HG03108 (cell line): ENCODE measurements around the gene ATP1B1.
A peak's percentile ranks its signal among the peaks of the same experiment; 100 is the strongest.
"Not testable (repeated sequence)": the region's sequence is repeated elsewhere in the genome, so short reads cannot be mapped to it uniquely, and the experiment has no call there.

Source experiments
- ATAC-seq: cut with Tn5 transposase; IDR thresholded peaks from one replicate; pipeline ENCODE4 v1.9.1; 2021; ENCODE audit warnings: moderate library complexity; ENCODE audit not compliant: unreplicated experiment

The ATP1B1 gene

DNA sequence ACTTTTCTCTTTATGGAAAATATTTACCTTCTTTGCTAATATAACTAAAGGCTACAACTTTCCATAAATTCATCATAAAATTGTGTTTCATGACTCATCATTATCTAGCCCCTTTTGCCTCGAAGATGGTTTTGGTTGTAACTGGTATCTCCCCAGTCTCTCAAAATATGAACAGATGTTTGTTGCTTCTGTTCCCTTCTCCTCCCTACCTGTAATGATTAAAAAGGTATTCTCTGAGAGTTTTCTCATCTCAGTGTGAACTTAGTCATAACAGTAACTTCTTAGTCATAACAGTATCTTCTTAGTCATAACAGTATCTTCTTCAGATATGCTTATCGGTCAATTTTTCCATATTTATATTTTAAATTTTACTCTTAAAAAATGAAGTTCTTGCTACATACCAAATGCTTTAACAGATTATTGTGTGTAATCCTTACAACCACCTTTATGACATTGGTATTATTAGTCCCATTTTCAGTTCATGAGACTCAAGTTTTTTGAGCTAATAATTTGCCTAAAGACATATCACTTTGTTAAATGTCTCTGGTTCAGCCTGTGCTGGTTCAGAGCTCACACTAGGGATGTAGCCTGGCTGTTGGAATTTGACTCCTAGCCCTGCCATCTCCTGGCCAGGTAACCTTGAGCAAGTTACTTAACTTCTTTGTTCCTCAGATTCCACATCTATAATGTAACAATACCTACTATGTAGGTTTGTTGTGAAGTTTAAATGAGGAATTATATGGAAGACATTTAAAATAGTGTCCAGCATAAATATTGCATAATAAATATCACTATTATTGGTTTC is 32.6 kb downstream of the ATP1B1 start:
- ATAC-seq: peak; percentile 94

GRCh38 chr1:169141356-169141755 is 34.9 kb downstream of the ATP1B1 start:
- ATAC-seq: no peak

- no peak for ATAC-seq
Measured at GRCh38 chr1:169142129-169142528, 35.6 kb downstream of the ATP1B1 start.

- ATAC-seq: no peak
Measured at GRCh38 chr1:169143346-169143745, 36.9 kb downstream of the ATP1B1 start.

GRCh38 chr1:169143984-169144383 is 37.5 kb downstream of the ATP1B1 start:
- ATAC-seq: no peak

DNA sequence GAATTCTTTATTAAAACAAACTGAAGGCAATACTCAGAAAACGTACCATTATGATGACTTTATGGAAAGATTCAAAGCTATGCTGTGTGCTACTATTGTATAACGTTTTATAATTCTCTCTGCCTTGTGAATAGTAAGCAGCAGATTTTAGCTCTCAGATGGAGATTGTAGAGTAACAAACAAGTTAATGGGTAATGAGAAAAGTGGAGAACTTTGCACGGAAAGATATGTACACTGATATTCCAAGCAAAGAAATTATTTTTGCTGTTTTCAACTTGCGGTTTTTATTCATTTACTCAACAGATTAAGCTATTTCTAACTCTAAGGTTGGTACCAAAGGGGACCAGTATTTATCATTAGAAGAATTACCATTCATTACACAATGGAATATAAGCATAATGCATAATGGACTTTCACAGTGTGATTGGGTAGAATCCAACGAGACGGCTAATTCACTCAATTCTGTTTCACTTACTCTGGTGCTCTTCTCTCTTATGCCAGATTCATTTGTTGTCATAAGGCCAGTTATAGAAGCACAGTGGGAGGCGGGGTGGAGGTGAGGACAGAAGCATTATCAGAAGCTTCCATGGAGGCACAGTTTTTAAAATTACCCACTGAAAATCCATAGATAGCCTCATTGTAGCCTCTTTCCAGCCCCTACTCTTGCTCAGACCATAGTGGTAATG is 38.6 kb downstream of the ATP1B1 start:
- no peak for ATAC-seq

GRCh38 chr1:169146576-169147214 is 40.2 kb downstream of the ATP1B1 start:
- no peak for ATAC-seq

GRCh38 chr1:169148472-169149252 is 42.2 kb downstream of the ATP1B1 start:
- ATAC-seq: peak; percentile 77

DNA sequence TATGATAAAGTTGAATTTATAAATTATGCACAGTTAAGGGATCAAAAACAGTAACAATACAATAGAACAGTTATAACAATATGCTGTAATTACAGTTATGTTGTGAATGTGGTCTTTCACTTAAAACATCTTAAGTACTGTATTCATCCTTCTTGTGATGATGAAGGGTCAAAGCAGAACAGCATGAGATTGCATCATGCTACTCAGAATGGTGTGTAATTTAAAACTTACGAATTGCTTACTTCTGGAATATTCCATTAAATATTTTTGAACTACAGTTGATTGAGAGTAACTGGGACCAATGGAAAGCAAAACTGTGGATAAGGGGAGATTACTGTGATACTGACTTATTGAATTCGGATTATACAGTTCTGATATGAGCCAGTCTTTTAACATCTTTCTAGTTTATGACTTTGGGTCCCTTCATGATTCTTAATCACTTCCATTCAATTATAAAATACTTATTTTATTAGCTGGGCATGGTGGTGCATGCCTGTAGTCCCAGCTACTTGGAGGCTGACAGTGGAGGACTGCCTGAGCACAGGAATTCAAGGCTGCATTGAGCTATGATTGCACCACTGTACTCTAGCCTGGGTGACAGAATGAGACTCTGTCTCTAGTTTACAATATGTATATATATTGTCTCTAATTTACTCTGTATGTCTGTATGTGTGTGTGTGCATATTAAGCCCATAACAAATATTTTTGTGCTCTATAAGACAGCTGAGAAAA is 43.2 kb downstream of the ATP1B1 start:
- ATAC-seq: no peak

DNA sequence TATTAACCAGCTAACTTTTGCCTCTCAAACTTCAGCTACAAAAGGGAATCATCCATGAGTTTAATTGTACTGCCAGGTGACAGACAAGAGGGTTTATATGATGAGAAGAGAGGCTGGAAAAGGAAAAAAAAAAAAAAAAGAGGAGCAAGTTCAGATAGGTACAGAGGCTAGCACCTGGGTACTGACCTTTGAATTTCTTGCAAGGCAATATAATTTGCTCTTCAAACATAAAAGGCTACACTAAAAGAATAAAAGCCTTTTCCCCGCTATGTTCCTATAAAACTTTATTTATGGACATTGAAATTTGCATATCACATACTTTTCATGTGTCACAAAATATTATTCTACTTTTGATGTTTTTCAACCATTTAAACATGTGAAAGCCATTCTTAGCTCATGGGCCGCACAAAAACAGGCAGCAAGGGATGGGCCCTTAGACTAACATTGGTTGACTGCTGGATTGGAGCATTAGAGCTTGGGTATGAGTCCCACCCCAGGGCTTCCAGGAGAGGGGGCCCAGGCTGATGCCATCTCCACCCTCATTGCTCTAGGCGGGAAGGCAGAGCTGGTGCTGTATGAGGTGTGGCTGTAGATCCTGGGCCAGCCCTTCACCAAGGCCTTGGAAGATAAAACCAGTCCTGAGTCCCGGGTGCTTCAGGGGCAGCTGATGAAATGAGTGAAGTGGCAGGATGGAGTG is 44.3 kb downstream of the ATP1B1 start:
- no peak for ATAC-seq

GRCh38 chr1:169151338-169151837 is 44.9 kb downstream of the ATP1B1 start:
- ATAC-seq: no peak

DNA sequence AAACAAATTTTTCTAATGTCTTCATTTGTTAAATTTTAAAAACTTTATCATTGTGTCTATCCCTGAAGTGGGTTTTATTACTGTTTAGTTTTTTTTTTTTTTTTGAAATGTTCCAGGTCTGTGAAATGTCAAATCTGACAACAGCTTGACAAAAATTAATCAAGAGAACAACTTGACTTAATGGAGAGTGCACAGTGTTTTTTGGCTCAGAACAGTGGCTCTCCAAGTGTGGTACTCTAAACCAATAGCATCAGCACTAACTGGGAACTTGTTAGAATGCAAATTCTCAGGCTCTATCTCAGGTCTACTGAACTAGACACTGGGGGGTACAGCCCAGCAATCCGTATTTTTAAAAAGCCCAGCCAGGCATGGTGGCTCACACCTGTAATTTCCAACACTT is 49.2 kb downstream of the ATP1B1 start:
- no peak for ATAC-seq

DNA sequence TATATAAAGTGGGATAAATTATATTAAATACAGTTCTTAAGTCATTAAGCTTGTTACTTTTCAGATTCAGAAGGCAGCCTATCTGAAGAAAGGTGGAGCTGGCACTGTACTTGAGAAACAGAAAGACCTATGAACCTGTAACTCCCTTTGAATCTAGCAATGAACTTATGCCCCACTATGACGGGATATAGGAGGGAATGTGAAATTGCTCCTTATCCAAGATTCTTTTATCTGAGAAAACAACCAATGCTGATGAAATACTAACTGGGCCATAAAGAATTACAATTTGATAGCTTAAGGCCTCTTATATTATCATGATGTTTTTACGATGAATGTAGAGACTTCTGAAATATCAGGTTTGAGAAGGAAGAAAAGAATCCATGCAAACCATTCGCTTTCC is 50.1 kb downstream of the ATP1B1 start:
- ATAC-seq: no peak

- ATAC-seq: no peak
Measured at GRCh38 chr1:169160845-169161495, 54.5 kb downstream of the ATP1B1 start.

GRCh38 chr1:169161496-169162194 is 55.2 kb downstream of the ATP1B1 start:
- ATAC-seq: peak; percentile 85

DNA sequence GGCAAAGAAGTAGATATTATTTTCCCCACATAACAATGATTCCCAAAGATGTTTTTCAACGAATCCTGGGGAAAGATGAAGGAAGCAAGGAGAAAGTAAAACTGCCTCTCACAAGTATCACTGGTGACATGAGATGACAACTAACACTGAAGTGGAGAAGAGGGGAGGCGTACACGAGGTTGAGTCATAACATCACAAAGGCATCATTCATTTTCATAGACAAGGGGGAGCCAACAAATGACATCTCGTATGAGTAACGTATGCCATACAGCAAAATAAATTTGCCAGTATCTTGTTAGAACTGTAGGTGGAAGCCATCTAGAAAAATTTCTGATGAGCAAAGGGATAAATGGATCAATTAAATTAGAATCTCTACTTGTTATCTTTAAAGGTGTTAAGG is 56.6 kb downstream of the ATP1B1 start:
- ATAC-seq: no peak

- no peak for ATAC-seq
Measured at GRCh38 chr1:169175461-169175860, 69.0 kb downstream of the ATP1B1 start.

- ATAC-seq: not testable (repeated sequence)
Measured at GRCh38 chr1:169179431-169179830, 72.9 kb downstream of the ATP1B1 start.

GRCh38 chr1:169180174-169180573 is 73.7 kb downstream of the ATP1B1 start:
- ATAC-seq: no peak
